K562 (cell line): ENCODE results near the gene BGN. TPM values are rescaled to one million over a fixed set of nuclear protein-coding genes. Genes with fewer than 3 reads are reported as not detected.

ENCODE experiments used
- ARHGAP35 ChIP-seq: fragments of 450-650 bp; IDR thresholded peaks from 2 replicates; pipeline ENCODE4 v1.6.1; 2018; ENCODE audit not compliant: partially characterized antibody
- BRD4 ChIP-seq: fragments of 200-600 bp; sonication (generic); IDR thresholded peaks from 2 replicates; pipeline ENCODE4 v1.6.1; 2017; ENCODE audit warnings: inconsistent platforms
- CHCHD3 ChIP-seq: fragments of 250-450 bp; sonication (Bioruptor Pico); IDR thresholded peaks from 2 replicates; pipeline ENCODE4 v2.1.2; 2022; ENCODE audit warnings: mild to moderate bottlenecking
- CHD2 ChIP-seq: IDR thresholded peaks from 2 replicates; pipeline ENCODE4 v1.6.1; 2011; ENCODE audit warnings: low read depth, low read length
- EP400 ChIP-seq: fragments of 450-650 bp; IDR thresholded peaks from 2 replicates; pipeline ENCODE4 v1.6.1; 2017; ENCODE audit warnings: antibody characterized with exemption, mild to moderate bottlenecking, moderate library complexity
- FOXA1 ChIP-seq: fragments of 450-650 bp; IDR thresholded peaks from 2 replicates; pipeline ENCODE4 v1.6.1; 2016; ENCODE audit warnings: mild to moderate bottlenecking, borderline replicate concordance
- FOXJ2 ChIP-seq: fragments of 200-800 bp; sonication (Bioruptor generic); IDR thresholded peaks from 2 replicates; pipeline ENCODE4 v1.6.1; 2016; ENCODE audit warnings: missing genetic modification characterization, missing compliant biosample characterization
- GTF2A2 ChIP-seq: IDR thresholded peaks from 2 replicates; pipeline ENCODE4 v1.6.1; 2016; ENCODE audit warnings: mild to moderate bottlenecking, missing genetic modification characterization, missing compliant biosample characterization
- GTF2F1 ChIP-seq: IDR thresholded peaks from 2 replicates; pipeline ENCODE4 v1.6.1; 2011; ENCODE audit warnings: low read depth, low read length, improper control_type of control experiment
- HOMEZ ChIP-seq: fragments of 250-450 bp; sonication (Bioruptor Pico); IDR thresholded peaks from 2 replicates; pipeline ENCODE4 v1.4.0; 2020; ENCODE audit warnings: mild to moderate bottlenecking, moderate library complexity
- MNT ChIP-seq, 2 experiments: fragments of 450-650 bp; conservative IDR thresholded peaks; 2 replicates each; pipeline ENCODE4 v1.6.1; 2017; ENCODE audit warnings: mild to moderate bottlenecking in 2 of 2, moderate library complexity in 2 of 2
- MTA1 ChIP-seq: fragments of 450-650 bp; IDR thresholded peaks from 2 replicates; pipeline ENCODE4 v1.6.1; 2017; ENCODE audit warnings: borderline replicate concordance
- PHTF2 ChIP-seq: fragments of 250-450 bp; sonication (Bioruptor Pico); IDR thresholded peaks from 2 replicates; pipeline ENCODE4 v1.5.0; 2021; ENCODE audit warnings: mild to moderate bottlenecking
- PURB ChIP-seq: sonication (generic); formaldehyde crosslinking; IDR thresholded peaks from 2 replicates; pipeline ENCODE4 v1.9.0; 2021; ENCODE audit warnings: low read depth, mild to moderate bottlenecking, missing genetic modification reagents
- RAD51 ChIP-seq: fragments of 450-650 bp; IDR thresholded peaks from 2 replicates; pipeline ENCODE4 v1.7.1; 2016; ENCODE audit warnings: low read depth, mild to moderate bottlenecking, borderline replicate concordance
- SMARCE1 ChIP-seq: fragments of 450-650 bp; IDR thresholded peaks from 2 replicates; pipeline ENCODE4 v1.7.1; 2016; ENCODE audit warnings: mild to moderate bottlenecking
- SRF ChIP-seq, 2 experiments: fragments of 250-450, 450-650 bp in 1 of 2; sonication (Bioruptor Pico) in 1 of 2; sonication (generic) in 1 of 2; formaldehyde crosslinking; IDR thresholded peaks; 2 replicates each; pipeline versions ENCODE4 v1.5.0 to v1.5.1; 2020 to 2022; ENCODE audit warnings: mild to moderate bottlenecking in 1 of 2, missing genetic modification reagents in 1 of 2
- TFE3 ChIP-seq: fragments of 450-650 bp; formaldehyde crosslinking; IDR thresholded peaks from 2 replicates; pipeline ENCODE4 v1.4.0; 2020; ENCODE audit warnings: mild to moderate bottlenecking, mixed read lengths
- U2AF2 ChIP-seq: fragments of 200-400 bp; formaldehyde crosslinking; optimal IDR thresholded peaks from 2 replicates; pipeline ENCODE3; 2017; ENCODE audit warnings: low read depth, mild to moderate bottlenecking, low read length
- ZNF224 ChIP-seq: sonication (generic); formaldehyde crosslinking; IDR thresholded peaks from 2 replicates; pipeline ENCODE4 v1.8.0; 2022; ENCODE audit warnings: mild to moderate bottlenecking, missing genetic modification reagents
- ZNF3 ChIP-seq: fragments of 250-450 bp; sonication (Bioruptor Pico); IDR thresholded peaks from 2 replicates; pipeline ENCODE4 v1.5.0; 2021; ENCODE audit warnings: mild to moderate bottlenecking, moderate library complexity
- ZNF324 ChIP-seq: fragments of 250-450 bp; sonication (Bioruptor Pico); IDR thresholded peaks from 2 replicates; pipeline ENCODE4 v1.4.0; 2020; ENCODE audit warnings: mild to moderate bottlenecking
- ZNF436 ChIP-seq: fragments of 250-450, 450-650 bp; sonication (Bioruptor Pico); formaldehyde crosslinking; IDR thresholded peaks from 2 replicates; pipeline ENCODE4 v1.7.0; 2020; ENCODE audit warnings: mild to moderate bottlenecking
- polyA plus RNA-seq, 8 experiments: library from polyadenylated mRNA; depleted of rRNA in 4 of 8; stranded (reverse) in 5 of 8; unstranded in 3 of 8; fragments of >200 nt; fragmentation: Nextera tagmentation in 2 of 8; fragmentation: Illumina TruSeq in 1 of 8; extraction: Ambion mirVana in 2 of 8; extraction: Trizol in 1 of 8; gene quantifications; 2 replicates each; pipeline versions ENCODE4 v1.2.1 to v1.2.3, GENCODE V29; 2011 to 2014; ENCODE audit warnings: inconsistent platforms in 1 of 8, missing spikeins in 1 of 8
- total RNA-seq, 7 experiments: library from RNA; depleted of rRNA in 6 of 7; stranded (reverse); fragments of >200 nt in 6 of 7; fragmentation: Illumina TruSeq in 2 of 7; extraction: Trizol in 2 of 7; gene quantifications; 2 replicates each; pipeline versions ENCODE4 v1.2.1 to v1.2.3, GENCODE V29; 2011 to 2021; ENCODE audit warnings: low replicate concordance in 1 of 7
- TF ChIP-seq, protein P1 (sequence below): fragments of 450-650 bp; IDR thresholded peaks from 2 replicates; pipeline ENCODE4 v1.6.1; 2016; ENCODE audit warnings: mild to moderate bottlenecking

Gene BGN
- total and polyA plus RNA-seq, 9 of the 15 experiments (the other 6 are each of a cell fraction or from before 2014, with no cell fraction given), result 0.11 TPM; not detected in 8

DNA sequence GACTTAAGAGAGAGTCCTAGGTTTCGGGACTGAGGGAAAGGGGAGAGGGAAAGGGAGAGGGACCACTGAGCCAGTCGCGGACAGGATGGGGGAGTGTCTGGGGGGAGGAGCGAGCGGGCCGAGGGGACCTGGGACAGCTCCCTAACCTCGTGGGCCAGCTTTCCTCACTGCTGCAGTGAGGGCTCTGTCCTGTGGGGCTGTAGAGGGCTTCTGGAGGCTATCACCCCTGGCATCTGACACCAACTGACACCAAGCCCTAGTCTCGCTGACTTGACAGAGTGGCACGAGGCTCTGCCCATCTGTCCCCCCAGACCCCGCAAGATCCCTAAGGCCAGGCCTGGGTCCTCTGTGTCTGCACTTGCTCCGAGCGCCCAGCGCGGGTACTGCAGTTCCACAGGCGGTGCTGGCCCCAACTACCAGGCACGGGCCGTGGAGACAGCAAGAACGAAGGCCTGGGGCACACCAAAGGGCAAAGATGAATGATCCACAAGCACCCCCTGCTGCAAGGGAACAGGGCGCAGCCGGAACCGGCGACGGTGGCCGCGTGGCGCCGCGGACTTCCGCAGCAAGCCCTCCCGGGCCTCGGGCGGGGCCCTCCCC, 24.9 kb upstream of the BGN start (continued):
- no peak for TF ChIP-seq BRD4
- no peak for TF ChIP-seq SMARCE1
- TF ChIP-seq MNT (conservative IDR thresholded peaks at IDR 0.05), result peak; percentile 94 to 98
- TF ChIP-seq CHCHD3, result no peak
- no peak for TF ChIP-seq FOXA1
- TF ChIP-seq CHD2, result no peak
- no peak for TF ChIP-seq TFE3 (CRISPR knock-in tag)
- no peak for TF ChIP-seq GTF2F1
- TF ChIP-seq FOXJ2 (tag), result no peak
- TF ChIP-seq, protein P1, sequence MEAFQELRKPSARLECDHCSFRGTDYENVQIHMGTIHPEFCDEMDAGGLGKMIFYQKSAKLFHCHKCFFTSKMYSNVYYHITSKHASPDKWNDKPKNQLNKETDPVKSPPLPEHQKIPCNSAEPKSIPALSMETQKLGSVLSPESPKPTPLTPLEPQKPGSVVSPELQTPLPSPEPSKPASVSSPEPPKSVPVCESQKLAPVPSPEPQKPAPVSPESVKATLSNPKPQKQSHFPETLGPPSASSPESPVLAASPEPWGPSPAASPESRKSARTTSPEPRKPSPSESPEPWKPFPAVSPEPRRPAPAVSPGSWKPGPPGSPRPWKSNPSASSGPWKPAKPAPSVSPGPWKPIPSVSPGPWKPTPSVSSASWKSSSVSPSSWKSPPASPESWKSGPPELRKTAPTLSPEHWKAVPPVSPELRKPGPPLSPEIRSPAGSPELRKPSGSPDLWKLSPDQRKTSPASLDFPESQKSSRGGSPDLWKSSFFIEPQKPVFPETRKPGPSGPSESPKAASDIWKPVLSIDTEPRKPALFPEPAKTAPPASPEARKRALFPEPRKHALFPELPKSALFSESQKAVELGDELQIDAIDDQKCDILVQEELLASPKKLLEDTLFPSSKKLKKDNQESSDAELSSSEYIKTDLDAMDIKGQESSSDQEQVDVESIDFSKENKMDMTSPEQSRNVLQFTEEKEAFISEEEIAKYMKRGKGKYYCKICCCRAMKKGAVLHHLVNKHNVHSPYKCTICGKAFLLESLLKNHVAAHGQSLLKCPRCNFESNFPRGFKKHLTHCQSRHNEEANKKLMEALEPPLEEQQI, result no peak
- no peak for TF ChIP-seq ZNF3 (CRISPR knock-in tag)
- TF ChIP-seq HOMEZ, result no peak
- no peak for TF ChIP-seq GTF2A2
- no peak for TF ChIP-seq U2AF2
- TF ChIP-seq ARHGAP35, result no peak
- no peak for TF ChIP-seq EP400
- TF ChIP-seq RAD51, result no peak
- no peak for TF ChIP-seq ZNF436 (CRISPR knock-in tag)
- no peak for TF ChIP-seq PHTF2 (CRISPR knock-in tag)
- TF ChIP-seq PURB (CRISPR knock-in tag), result no peak
- no peak for TF ChIP-seq MTA1
- no peak for TF ChIP-seq ZNF324 (CRISPR knock-in tag)
- no peak for TF ChIP-seq SRF (CRISPR knock-in tag; IDR thresholded peaks at IDR 0.05)
- TF ChIP-seq ZNF224 (CRISPR knock-in tag), result no peak
